IMR-90 (cell line): ENCODE results near the gene ABAT. TPM values are rescaled to one million over a fixed set of nuclear protein-coding genes. Genes with fewer than 3 reads are reported as not detected.

Source experiments
- ATAC-seq: fragments of 200-7000 bp; cut with Tn5 transposase; 2 replicates; pipeline ENCODE4 v1.9.1; 2020; ENCODE audit warnings: low read depth, mild to moderate bottlenecking, moderate library complexity
- BruUV-seq: library from RNA; stranded (reverse); fragments of 400-500 nt; replicated peaks from 2 replicates; lab custom pipeline; 2021; lab: Mats Ljungman, UMichigan
- CTCF ChIA-PET: fragments of 300-600 bp; formaldehyde crosslinking; extraction: SDS; loops from one replicate; lab custom pipeline; 2021; ENCODE audit warnings: antibody characterized with exemption; lab: Yijun Ruan, JAX
- POLR2A ChIA-PET: fragments of 300-600 bp; sonication (Branson Sonifier 250); formaldehyde crosslinking; loops from one replicate; lab custom pipeline; 2022; ENCODE audit warnings: antibody characterized with exemption; ENCODE audit not compliant: unreplicated experiment; lab: Charles Lee
- DNase-seq: peaks from one replicate; pipeline ENCODE4 v3.0.0; 2013
- H2AFZ ChIP-seq: replicated peaks from 2 replicates; pipeline ENCODE3; 2013; ENCODE audit warnings: low read length, mild to moderate bottlenecking; ENCODE audit not compliant: poor library complexity
- H2AK5ac ChIP-seq: 2 replicates; pipeline ENCODE4 v1.6.1; 2013; ENCODE audit warnings: low read depth, low read length, inconsistent platforms
- H2AK9ac ChIP-seq: replicated peaks from 2 replicates; pipeline ENCODE3; 2013; ENCODE audit warnings: mild to moderate bottlenecking, low read depth, low read length, moderate library complexity; ENCODE audit not compliant: poor library complexity
- H2BK120ac ChIP-seq: 2 replicates; pipeline ENCODE4 v1.6.1; 2013; ENCODE audit warnings: low read depth, low read length, inconsistent platforms
- H2BK15ac ChIP-seq: 3 replicates; pipeline ENCODE4 v1.6.1; 2013; ENCODE audit warnings: low read depth, low read length, inconsistent platforms
- H2BK20ac ChIP-seq: 2 replicates; pipeline ENCODE4 v1.6.1; 2013; ENCODE audit warnings: low read depth, mild to moderate bottlenecking, inconsistent platforms, low read length, moderate library complexity
- H2BK5ac ChIP-seq: 2 replicates; pipeline ENCODE4 v1.6.1; 2013; ENCODE audit warnings: mild to moderate bottlenecking, low read depth, low read length, inconsistent platforms; ENCODE audit not compliant: poor library complexity, severe bottlenecking
- H3K14ac ChIP-seq: replicated peaks from 2 replicates; pipeline ENCODE4 v1.6.1; 2013; ENCODE audit warnings: low read depth, low read length, inconsistent platforms
- H3K18ac ChIP-seq: 2 replicates; pipeline ENCODE4 v1.6.1; 2013; ENCODE audit warnings: low read depth, low read length, control low read depth
- H3K23ac ChIP-seq: 2 replicates; pipeline ENCODE4 v1.6.1; 2013; ENCODE audit warnings: low read depth, low read length, inconsistent platforms
- H3K27ac ChIP-seq: 2 replicates; pipeline ENCODE4 v1.5.1; 2013; ENCODE audit warnings: mild to moderate bottlenecking, control low read depth, low read length; ENCODE audit not compliant: insufficient read depth
- H3K27me3 ChIP-seq: 2 replicates; pipeline ENCODE4 v1.6.1; 2013; ENCODE audit warnings: low read length; ENCODE audit not compliant: control insufficient read depth, insufficient read depth
- H3K36me3 ChIP-seq: 2 replicates; pipeline ENCODE4 v1.6.1; 2013; ENCODE audit warnings: low read length, mixed read lengths; ENCODE audit not compliant: control insufficient read depth, insufficient read depth
- H3K4ac ChIP-seq: 2 replicates; pipeline ENCODE4 v1.6.1; 2013; ENCODE audit warnings: low read depth, low read length, inconsistent platforms
- H3K4me1 ChIP-seq: 2 replicates; pipeline ENCODE4 v1.6.1; 2013; ENCODE audit warnings: low read length, mixed read lengths; ENCODE audit not compliant: control insufficient read depth, insufficient read depth
- H3K4me2 ChIP-seq: 2 replicates; pipeline ENCODE4 v1.6.1; 2013; ENCODE audit warnings: low read depth, mild to moderate bottlenecking, control low read depth, low read length, moderate library complexity
- H3K4me3 ChIP-seq: 2 replicates; pipeline ENCODE4 v1.5.1; 2013; ENCODE audit warnings: low read depth, mild to moderate bottlenecking, control low read depth, low read length, moderate library complexity; ENCODE audit not compliant: insufficient read depth
- H3K56ac ChIP-seq: 2 replicates; pipeline ENCODE4 v1.6.1; 2013; ENCODE audit warnings: low read length, inconsistent platforms; ENCODE audit not compliant: insufficient read depth; ENCODE audit errors: extremely low read depth
- H3K79me1 ChIP-seq, 2 experiments: 2 replicates each; pipeline ENCODE4 v1.6.1; 2013; ENCODE audit warnings: low read length in 2 of 2, inconsistent platforms in 1 of 2, low read depth in 1 of 2
- H3K9ac ChIP-seq: 2 replicates; pipeline ENCODE4 v1.6.1; 2013; ENCODE audit warnings: low read depth, low read length, control low read depth
- H3K9me1 ChIP-seq: 2 replicates; pipeline ENCODE4 v1.6.1; 2013; ENCODE audit warnings: low read length, inconsistent platforms; ENCODE audit not compliant: insufficient read depth
- H3K9me3 ChIP-seq: 2 replicates; pipeline ENCODE4 v1.6.1; 2013; ENCODE audit warnings: low read length; ENCODE audit not compliant: control insufficient read depth, insufficient read depth
- H4K20me1 ChIP-seq: 2 replicates; pipeline ENCODE4 v1.6.1; 2013; ENCODE audit warnings: low read length, inconsistent platforms; ENCODE audit not compliant: insufficient read depth
- H4K5ac ChIP-seq: 2 replicates; pipeline ENCODE4 v1.6.1; 2013; ENCODE audit warnings: mild to moderate bottlenecking, low read depth, low read length, control low read depth
- H4K8ac ChIP-seq, 2 experiments: 2 replicates each; pipeline ENCODE4 v1.6.1; 2013; ENCODE audit warnings: low read depth in 2 of 2, low read length in 2 of 2, control low read depth in 1 of 2, inconsistent platforms in 1 of 2
- H4K91ac ChIP-seq: 2 replicates; pipeline ENCODE4 v1.6.1; 2013; ENCODE audit warnings: low read depth, low read length, inconsistent platforms; ENCODE audit not compliant: insufficient read depth
- BHLHE40 ChIP-seq: fragments of 150-350 bp; IDR thresholded peaks from 2 replicates; pipeline ENCODE4 v1.6.1; 2016; ENCODE audit warnings: mild to moderate bottlenecking, low read depth, low read length
- CEBPB ChIP-seq: IDR thresholded peaks from 2 replicates; pipeline ENCODE4 v1.6.1; 2012; ENCODE audit warnings: low read depth, low read length, improper control_type of control experiment
- CHD1 ChIP-seq: IDR thresholded peaks from 2 replicates; pipeline ENCODE4 v1.6.1; 2012; ENCODE audit warnings: low read depth, low read length, improper control_type of control experiment
- FOS ChIP-seq: fragments of 150-350 bp; IDR thresholded peaks from 2 replicates; pipeline ENCODE4 v1.6.1; 2016; ENCODE audit warnings: low read depth, low read length
- MAFK ChIP-seq: IDR thresholded peaks from 2 replicates; pipeline ENCODE4 v1.6.1; 2012; ENCODE audit warnings: low read depth, low read length, improper control_type of control experiment
- MAZ ChIP-seq: IDR thresholded peaks from 2 replicates; pipeline ENCODE4 v1.6.1; 2012; ENCODE audit warnings: low read depth, mild to moderate bottlenecking, low read length, improper control_type of control experiment, moderate library complexity, borderline replicate concordance
- MXI1 ChIP-seq: IDR thresholded peaks from 2 replicates; pipeline ENCODE4 v1.6.1; 2012; ENCODE audit warnings: low read depth, mild to moderate bottlenecking, low read length, moderate library complexity, borderline replicate concordance
- NFE2L2 ChIP-seq: fragments of 150-350 bp; IDR thresholded peaks from 2 replicates; pipeline ENCODE4 v1.6.1; 2016; ENCODE audit warnings: low read depth, mild to moderate bottlenecking, low read length
- POLR2A ChIP-seq: IDR thresholded peaks from 2 replicates; pipeline ENCODE4 v1.6.1; 2012; ENCODE audit warnings: mild to moderate bottlenecking, low read depth, low read length
- RAD21 ChIP-seq: IDR thresholded peaks from 2 replicates; pipeline ENCODE4 v1.6.1; 2012; ENCODE audit warnings: low read length, improper control_type of control experiment
- RCOR1 ChIP-seq: IDR thresholded peaks from 2 replicates; pipeline ENCODE4 v1.6.1; 2012; ENCODE audit warnings: mild to moderate bottlenecking, low read length, improper control_type of control experiment; ENCODE audit not compliant: insufficient replicate concordance
- RFX5 ChIP-seq: IDR thresholded peaks from 2 replicates; pipeline ENCODE4 v1.8.0; 2012; ENCODE audit warnings: low read depth, mild to moderate bottlenecking, low read length, moderate library complexity
- SMC3 ChIP-seq: fragments of 150-350 bp; IDR thresholded peaks from 2 replicates; pipeline ENCODE4 v1.6.1; 2016; ENCODE audit warnings: low read depth, mild to moderate bottlenecking, antibody characterized with exemption, low read length, moderate library complexity
- WGBS, 2 experiments: methylation state at CpG; one replicate each; pipeline versions ENCODE4 v1.1.5 to v1.1.7; 2013; ENCODE audit warnings: missing lambda C conversion rate in 2 of 2; ENCODE audit not compliant: insufficient read length in 1 of 2; ENCODE audit errors: extremely low coverage in 2 of 2; 5-methylcytosine and 5-hydroxymethylcytosine counted together
- dilution Hi-C: fragments of 300-500 bp; cut with HindIII; formaldehyde crosslinking; loops from one replicate; pipeline ENCODE4 v1.14.3; 2018; ENCODE audit warnings: low sequenced_read_pairs; ENCODE audit not compliant: unreplicated experiment
- in situ Hi-C: fragments of 300-500 bp; cut with MboI; formaldehyde crosslinking; loops from 3 replicates; pipeline ENCODE4 v1.14.3; 2019; ENCODE audit warnings: low sequenced_read_pairs, inconsistent platforms, mixed read lengths
- intact Hi-C: fragments of 100-400 bp; cut with micrococcal nuclease; formaldehyde crosslinking; loops from 2 replicates; pipeline ENCODE4 v1.10.0; 2022
- polyA plus RNA-seq, 3 experiments: library from polyadenylated mRNA; depleted of rRNA; stranded (reverse); fragments of >200 nt; gene quantifications; 2 replicates each; pipeline ENCODE4 v1.2.3, GENCODE V29; 2012; ENCODE audit warnings: low replicate concordance in 1 of 3
- total RNA-seq: library from RNA; depleted of rRNA; stranded (reverse); fragments of >200 nt; gene quantifications from 2 replicates; pipeline ENCODE4 v1.2.3, GENCODE V29; 2012
- TF ChIP-seq, protein P1 (sequence below): conservative IDR thresholded peaks from 2 replicates; pipeline ENCODE4 v1.5.1; 2012; ENCODE audit warnings: mild to moderate bottlenecking, low read depth, low read length, improper control_type of control experiment
- TF ChIP-seq, protein P2 (sequence below): fragments of 150-350 bp; IDR thresholded peaks from 2 replicates; pipeline ENCODE4 v1.6.1; 2016; ENCODE audit warnings: low read depth, mild to moderate bottlenecking, low read length, moderate library complexity, borderline replicate concordance
- TF ChIP-seq, protein P3 (sequence below): fragments of 150-350 bp; IDR thresholded peaks from 2 replicates; pipeline ENCODE4 v1.6.1; 2017; ENCODE audit warnings: mild to moderate bottlenecking, antibody characterized with exemption, low read length, low read depth

Gene ABAT
- total and polyA plus RNA-seq, 2 of the 4 experiments (the other 2 are of a cell fraction) = 4.5 to 6.9 TPM

DNA sequence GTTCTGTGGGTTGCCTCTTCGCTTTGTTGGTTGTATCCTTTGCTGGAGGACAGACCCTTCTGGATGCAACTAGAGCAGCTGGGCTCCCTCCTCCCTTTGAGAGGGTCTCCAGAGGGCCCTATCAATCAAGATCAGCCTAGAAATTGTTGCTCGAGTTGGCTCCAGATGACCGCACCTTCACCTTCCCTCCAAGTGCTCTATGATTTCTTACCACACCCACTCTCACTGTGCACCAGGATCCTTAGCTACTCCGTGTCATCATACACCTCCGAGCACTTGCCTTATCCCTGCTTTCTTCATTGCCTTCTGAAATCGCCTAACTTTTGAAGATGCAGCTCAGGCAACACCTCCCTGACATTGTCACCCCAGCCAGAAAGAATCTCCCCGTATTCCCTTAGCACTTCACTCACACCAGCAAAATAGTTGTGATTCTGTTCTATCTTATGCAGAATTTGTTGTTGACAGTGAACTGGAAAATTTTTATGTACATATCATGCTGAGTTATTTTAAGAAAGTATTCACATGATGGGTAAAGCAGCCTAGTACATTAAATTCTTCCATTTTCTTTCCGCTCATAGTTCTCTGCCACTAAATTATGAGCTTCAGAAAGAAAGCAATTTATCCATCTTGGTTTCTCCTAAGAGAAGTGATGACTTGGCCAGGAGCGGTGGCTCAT, 52.9 kb downstream of the ABAT start:
- Histone ChIP-seq H3K4ac (no peak overlapping the region), H3K27ac (no peak overlapping the region), H3K9me1 (no peaks in the 10 kb centered on the region), H2AK9ac (no peak overlapping the region), H4K8ac (no peak overlapping the region), H2AK5ac (no peak overlapping the region), H4K91ac (no peak overlapping the region), H3K14ac (no peak overlapping the region), H3K27me3 (peaks cover 8% of the 10 kb centered on the region; the same call in 1 of the 2 replicates), H3K9ac (no peak overlapping the region), H4K5ac (no peak overlapping the region), H3K4me1 (no peaks in the 10 kb centered on the region), H2AFZ (no peak overlapping the region), H2BK20ac (no peak overlapping the region), H2BK120ac (no peak overlapping the region), H3K56ac (no peak overlapping the region), H4K20me1 (no peaks in the 10 kb centered on the region), H3K9me3 (no peaks in the 10 kb centered on the region), H3K23ac (no peak overlapping the region), H3K4me3 (no peak overlapping the region), H2BK5ac (no peak overlapping the region), H2BK15ac (no peak overlapping the region), H3K36me3 (no peaks in the 10 kb centered on the region), H3K18ac (no peak overlapping the region), H3K4me2 (no peak overlapping the region), H3K79me1 (no peaks in the 10 kb centered on the region)
- TF ChIP-seq MAFK (no peak), RCOR1 (no peak), MXI1 (no peak), RAD21 (no peak), FOS (no peak), BHLHE40 (no peak), CEBPB (no peak), RFX5 (no peak), POLR2A (no peak), NFE2L2 (no peak), SMC3 (no peak), CHD1 (no peak), MAZ (no peak)
- TF ChIP-seq, protein P1, sequence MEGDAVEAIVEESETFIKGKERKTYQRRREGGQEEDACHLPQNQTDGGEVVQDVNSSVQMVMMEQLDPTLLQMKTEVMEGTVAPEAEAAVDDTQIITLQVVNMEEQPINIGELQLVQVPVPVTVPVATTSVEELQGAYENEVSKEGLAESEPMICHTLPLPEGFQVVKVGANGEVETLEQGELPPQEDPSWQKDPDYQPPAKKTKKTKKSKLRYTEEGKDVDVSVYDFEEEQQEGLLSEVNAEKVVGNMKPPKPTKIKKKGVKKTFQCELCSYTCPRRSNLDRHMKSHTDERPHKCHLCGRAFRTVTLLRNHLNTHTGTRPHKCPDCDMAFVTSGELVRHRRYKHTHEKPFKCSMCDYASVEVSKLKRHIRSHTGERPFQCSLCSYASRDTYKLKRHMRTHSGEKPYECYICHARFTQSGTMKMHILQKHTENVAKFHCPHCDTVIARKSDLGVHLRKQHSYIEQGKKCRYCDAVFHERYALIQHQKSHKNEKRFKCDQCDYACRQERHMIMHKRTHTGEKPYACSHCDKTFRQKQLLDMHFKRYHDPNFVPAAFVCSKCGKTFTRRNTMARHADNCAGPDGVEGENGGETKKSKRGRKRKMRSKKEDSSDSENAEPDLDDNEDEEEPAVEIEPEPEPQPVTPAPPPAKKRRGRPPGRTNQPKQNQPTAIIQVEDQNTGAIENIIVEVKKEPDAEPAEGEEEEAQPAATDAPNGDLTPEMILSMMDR = no peak
- TF ChIP-seq, protein P2, sequence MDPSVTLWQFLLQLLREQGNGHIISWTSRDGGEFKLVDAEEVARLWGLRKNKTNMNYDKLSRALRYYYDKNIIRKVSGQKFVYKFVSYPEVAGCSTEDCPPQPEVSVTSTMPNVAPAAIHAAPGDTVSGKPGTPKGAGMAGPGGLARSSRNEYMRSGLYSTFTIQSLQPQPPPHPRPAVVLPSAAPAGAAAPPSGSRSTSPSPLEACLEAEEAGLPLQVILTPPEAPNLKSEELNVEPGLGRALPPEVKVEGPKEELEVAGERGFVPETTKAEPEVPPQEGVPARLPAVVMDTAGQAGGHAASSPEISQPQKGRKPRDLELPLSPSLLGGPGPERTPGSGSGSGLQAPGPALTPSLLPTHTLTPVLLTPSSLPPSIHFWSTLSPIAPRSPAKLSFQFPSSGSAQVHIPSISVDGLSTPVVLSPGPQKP = no peak
- TF ChIP-seq, protein P3, sequence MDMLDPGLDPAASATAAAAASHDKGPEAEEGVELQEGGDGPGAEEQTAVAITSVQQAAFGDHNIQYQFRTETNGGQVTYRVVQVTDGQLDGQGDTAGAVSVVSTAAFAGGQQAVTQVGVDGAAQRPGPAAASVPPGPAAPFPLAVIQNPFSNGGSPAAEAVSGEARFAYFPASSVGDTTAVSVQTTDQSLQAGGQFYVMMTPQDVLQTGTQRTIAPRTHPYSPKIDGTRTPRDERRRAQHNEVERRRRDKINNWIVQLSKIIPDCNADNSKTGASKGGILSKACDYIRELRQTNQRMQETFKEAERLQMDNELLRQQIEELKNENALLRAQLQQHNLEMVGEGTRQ = no peak
- WGBS, 2 experiments = 33% methylated on average over 4 of the region's 9 CpGs; no CpG with 5 or more reads in 1 of the 2 experiments
- DNase-seq = no peak
- ChIA-PET POLR2A (no interaction called here), CTCF (interaction anchor here (0.6 kb wide), 1 partner anchor 70 kb away, joined by 3 read pairs; no protein-coding TSS in a partner anchor)
- in situ Hi-C loops (no loop called here), intact Hi-C loops (no loop called here), dilution Hi-C loops (no loop called here)
- no peak for ATAC-seq
- BruUV-seq = no TSS peak
